ENCODE measurements around the gene SLC17A9.
"Not testable (repeated sequence)": the region's sequence is repeated elsewhere in the genome, so short reads cannot be mapped to it uniquely, and the experiment has no call there.

SLC17A9 gene

GRCh38 chr20:62957136-62958117 lies 4.9 kb downstream of the SLC17A9 start:
- no peak for DNase-seq

- no peak for DNase-seq
Observed at GRCh38 chr20:62958388-62959100, 6.0 kb downstream of the SLC17A9 start.

GRCh38 chr20:62959101-62959971 lies 6.8 kb downstream of the SLC17A9 start:
- no peak for DNase-seq

GRCh38 chr20:62959998-62960436 lies 7.5 kb downstream of the SLC17A9 start:
- DNase-seq: no peak

- not testable (repeated sequence) for DNase-seq
Observed at GRCh38 chr20:62960446-62961309, 8.2 kb downstream of the SLC17A9 start.

GRCh38 chr20:62961310-62961783 lies 8.8 kb downstream of the SLC17A9 start:
- no peak for DNase-seq

GRCh38 chr20:62961799-62962198 lies 9.3 kb downstream of the SLC17A9 start:
- DNase-seq: no peak

GRCh38 chr20:62962221-62962879 lies 9.8 kb downstream of the SLC17A9 start:
- no peak for DNase-seq

GRCh38 chr20:62962891-62963613 lies 10.5 kb downstream of the SLC17A9 start:
- DNase-seq: no peak

GRCh38 chr20:62963614-62964397 lies 11.3 kb downstream of the SLC17A9 start:
- no peak for DNase-seq

GRCh38 chr20:62964700-62965099 lies 12.2 kb downstream of the SLC17A9 start:
- DNase-seq: no peak

- no peak for DNase-seq
Observed at GRCh38 chr20:62965363-62965771, 12.9 kb downstream of the SLC17A9 start.

GRCh38 chr20:62966212-62967148 lies 14.0 kb downstream of the SLC17A9 start:
- no peak for DNase-seq

GRCh38 chr20:62967149-62967501 lies 14.6 kb downstream of the SLC17A9 start:
- DNase-seq: no peak

- no peak for DNase-seq
Observed at GRCh38 chr20:62967628-62968351, 15.3 kb downstream of the SLC17A9 start.

GRCh38 chr20:62968378-62969178 lies 16.1 kb downstream of the SLC17A9 start:
- no peak for DNase-seq
